HCT116 (cell line): ENCODE data around the gene TCF7L1. TPM values are rescaled to one million over a fixed set of nuclear protein-coding genes. Genes with fewer than 3 reads are reported as not detected.

ENCODE experiments used
- ATAC-seq: fragments of 200-7000 bp; cut with Tn5 transposase; 2 replicates; pipeline ENCODE4 v1.9.1; 2020; ENCODE audit warnings: mild to moderate bottlenecking, moderate library complexity
- BruUV-seq: library from RNA; stranded (reverse); fragments of 400-500 nt; replicated peaks from 2 replicates; lab custom pipeline; 2021; lab: Mats Ljungman, UMichigan
- CTCF ChIA-PET: fragments of 300-600 bp; sonication (Branson Sonifier 250); formaldehyde crosslinking; loops from one replicate; lab custom pipeline; 2021; ENCODE audit warnings: antibody characterized with exemption; lab: Charles Lee
- POLR2A ChIA-PET: fragments of 300-600, 350-600 bp; sonication (Branson Sonifier 250); formaldehyde crosslinking; loops from one replicate; lab custom pipeline; 2021; ENCODE audit warnings: antibody characterized with exemption; lab: Charles Lee
- RAD21 ChIA-PET, 2 experiments: fragments of 300-600 bp; sonication (Branson Sonifier 250); formaldehyde crosslinking; loops; one replicate each; lab custom pipeline; 2023; ENCODE audit warnings: low total read pairs in 2 of 2; ENCODE audit not compliant: uncharacterized antibody in 2 of 2, unreplicated experiment in 2 of 2, low non-redundant PET in 1 of 2; lab: Charles Lee
- DNase-seq: peaks from one replicate; pipeline ENCODE4 v3.0.0-alpha.2; 2010; ENCODE audit warnings: low read depth, low spot score
- H2AFZ ChIP-seq: fragments of 200-600 bp; shearing (Covaris generic), sonication (generic); 2 replicates; pipeline ENCODE4 v1.6.1; 2017; ENCODE audit warnings: low read depth, mixed run types, mixed read lengths, antibody characterized with exemption, low read length; ENCODE audit not compliant: poor library complexity, severe bottlenecking
- H3K27ac ChIP-seq: 2 replicates; pipeline ENCODE4 v1.5.1; 2012; ENCODE audit warnings: low read depth, low read length
- H3K27me3 ChIP-seq: fragments of 200-600 bp; sonication (generic); 2 replicates; pipeline ENCODE4 v1.6.1; 2016; ENCODE audit warnings: mixed run types, low read length, mixed read lengths; ENCODE audit not compliant: insufficient read depth
- H3K36me3 ChIP-seq, 2 experiments: fragments of 200-500 bp in 1 of 2; fragments of 200-600 bp in 1 of 2; sonication (Bioruptor generic) in 1 of 2; sonication (generic) in 1 of 2; 2 replicates each; pipeline versions ENCODE4 v1.5.1 to v1.6.1; 2014 to 2016; ENCODE audit warnings: low read length in 2 of 2, inconsistent platforms in 1 of 2, mixed read lengths in 1 of 2, mixed run types in 1 of 2; ENCODE audit not compliant: insufficient read depth in 2 of 2, control insufficient read depth in 1 of 2
- H3K4me1 ChIP-seq, 2 experiments: fragments of 200-600 bp in 1 of 2; sonication (generic) in 1 of 2; 2 replicates each; pipeline versions ENCODE4 v1.5.1 to v1.6.1; 2012 to 2017; ENCODE audit warnings: low read length in 2 of 2, inconsistent platforms in 1 of 2, mild to moderate bottlenecking in 1 of 2, mixed read lengths in 1 of 2, mixed run types in 1 of 2, moderate library complexity in 1 of 2; ENCODE audit not compliant: insufficient read depth in 2 of 2, control insufficient read depth in 1 of 2
- H3K4me2 ChIP-seq: fragments of 200-600 bp; sonication (generic); 2 replicates; pipeline ENCODE4 v1.6.1; 2017; ENCODE audit warnings: mixed run types, low read length, mixed read lengths
- H3K4me3 ChIP-seq, 2 experiments: fragments of 200-600 bp in 1 of 2; sonication (generic) in 1 of 2; replicated peaks in 1 of 2; 2 replicates each; pipeline ENCODE4 v1.5.1; 2011 to 2016; ENCODE audit warnings: low read length in 2 of 2, control low read depth in 1 of 2, low read depth in 1 of 2, mild to moderate bottlenecking in 1 of 2, mixed read lengths in 1 of 2, mixed run types in 1 of 2
- H3K79me2 ChIP-seq: fragments of 200-600 bp; sonication (generic); 2 replicates; pipeline ENCODE4 v1.6.1; 2017; ENCODE audit warnings: mild to moderate bottlenecking, mixed run types, low read length, moderate library complexity, mixed read lengths; ENCODE audit not compliant: insufficient read depth
- H3K9ac ChIP-seq: fragments of 200-600 bp; sonication (generic); 2 replicates; pipeline ENCODE4 v1.6.1; 2016; ENCODE audit warnings: low read length, mixed read lengths
- H3K9me2 ChIP-seq: fragments of 200-600 bp; sonication (generic), shearing (Covaris generic); 2 replicates; pipeline ENCODE4 v1.6.1; 2017; ENCODE audit warnings: mixed run types, mild to moderate bottlenecking, moderate library complexity; ENCODE audit not compliant: insufficient read depth
- H3K9me3 ChIP-seq, 2 experiments: fragments of 200-500 bp in 1 of 2; fragments of 200-600 bp in 1 of 2; sonication (Bioruptor generic) in 1 of 2; sonication (generic) in 1 of 2; 2 replicates each; pipeline ENCODE4 v1.6.1; 2014 to 2017; ENCODE audit warnings: low read length in 2 of 2, mixed read lengths in 2 of 2, inconsistent platforms in 1 of 2, low read depth in 1 of 2, mild to moderate bottlenecking in 1 of 2, mixed run types in 1 of 2, moderate library complexity in 1 of 2; ENCODE audit not compliant: control insufficient read depth in 1 of 2, insufficient read depth in 1 of 2
- H4K20me1 ChIP-seq: fragments of 200-600 bp; sonication (generic), shearing (Covaris generic); 2 replicates; pipeline ENCODE4 v1.6.1; 2017; ENCODE audit warnings: mixed run types, mild to moderate bottlenecking, moderate library complexity; ENCODE audit not compliant: insufficient read depth
- ELF1 ChIP-seq: IDR thresholded peaks from 2 replicates; pipeline ENCODE4 v1.6.1; 2012; ENCODE audit warnings: low read depth, borderline replicate concordance
- EZH2 ChIP-seq: fragments of 200-600 bp; sonication (generic); IDR thresholded peaks from 2 replicates; pipeline ENCODE4 v1.6.1; 2017; ENCODE audit warnings: antibody characterized with exemption, mixed run types
- FOSL1 ChIP-seq: IDR thresholded peaks from 2 replicates; pipeline ENCODE4 v1.6.1; 2012; ENCODE audit warnings: low read depth
- JUND ChIP-seq: IDR thresholded peaks from 2 replicates; pipeline ENCODE4 v1.6.1; 2012
- POLR2A ChIP-seq: IDR thresholded peaks from 2 replicates; pipeline ENCODE4 v1.7.0; 2011; ENCODE audit warnings: borderline replicate concordance; ENCODE audit not compliant: insufficient read depth, insufficient read length; ENCODE audit errors: extremely low read depth
- REST ChIP-seq: IDR thresholded peaks from 2 replicates; pipeline ENCODE4 v1.6.1; 2012; ENCODE audit warnings: low read depth
- SIN3A ChIP-seq: IDR thresholded peaks from 2 replicates; pipeline ENCODE4 v1.6.1; 2012; ENCODE audit warnings: low read depth
- SP1 ChIP-seq: IDR thresholded peaks from 2 replicates; pipeline ENCODE4 v1.6.1; 2012; ENCODE audit warnings: low read depth
- SRF ChIP-seq: IDR thresholded peaks from 2 replicates; pipeline ENCODE4 v1.6.1; 2012; ENCODE audit warnings: low read depth
- TCF7L2 ChIP-seq: IDR thresholded peaks from 2 replicates; pipeline ENCODE4 v1.7.0; 2011; ENCODE audit warnings: borderline replicate concordance, inconsistent platforms; ENCODE audit not compliant: insufficient read depth, insufficient read length; ENCODE audit errors: extremely low read depth
- ZBTB33 ChIP-seq: IDR thresholded peaks from 2 replicates; pipeline ENCODE4 v1.6.1; 2011; ENCODE audit warnings: mild to moderate bottlenecking, low read length, moderate library complexity; ENCODE audit not compliant: insufficient replicate concordance; ENCODE audit errors: extremely low read depth
- ZNF274 ChIP-seq: fragments of 200-500 bp; sonication (Bioruptor generic); IDR thresholded peaks from 2 replicates; pipeline ENCODE4 v1.6.1; 2014; ENCODE audit warnings: mild to moderate bottlenecking, low read depth, low read length, inconsistent platforms
- intact Hi-C: fragments of 100-400 bp; cut with micrococcal nuclease; formaldehyde crosslinking; loops from 2 replicates; pipeline ENCODE4 v1.10.0; 2022
- total RNA-seq: library from RNA; stranded (reverse); gene quantifications from one replicate; pipeline ENCODE4 v1.2.1, GENCODE V29; 2021; ENCODE audit not compliant: unreplicated experiment

TCF7L1 gene
- total RNA-seq, 1 experiment from 2014 or later: 10.3 TPM

GRCh38 chr2:85307527-85307897 lies 174.3 kb downstream of the TCF7L1 start:
- intact Hi-C loops: no loop called here
- Histone ChIP-seq H3K9ac (no peak overlapping the region), H3K27ac (no peak overlapping the region), H3K4me2 (no peak overlapping the region), H3K9me2 (no peaks in the 10 kb centered on the region), H3K4me1 (no peaks in the 10 kb centered on the region), H4K20me1 (no peaks in the 10 kb centered on the region), H2AFZ (no peak overlapping the region), H3K36me3 (no peaks in the 10 kb centered on the region), H3K9me3 (no peaks in the 10 kb centered on the region), H3K27me3 (no peaks in the 10 kb centered on the region), H3K79me2 (no peaks in the 10 kb centered on the region), H3K4me3 (no peak overlapping the region)
- RAD21 ChIA-PET: no interaction called here
- POLR2A ChIA-PET: no interaction called here
- TF ChIP-seq REST (no peak), ELF1 (no peak), FOSL1 (no peak), TCF7L2 (no peak), ZBTB33 (no peak), ZNF274 (no peak), EZH2 (no peak), POLR2A (no peak), SIN3A (no peak), SRF (no peak), SP1 (no peak), JUND (no peak)
- CTCF ChIA-PET: no interaction called here
- no TSS peak for BruUV-seq
- DNase-seq (no peak), ATAC-seq (no peak)
